ENCODE measurements around the gene DISP3.

The DISP3 gene

DNA sequence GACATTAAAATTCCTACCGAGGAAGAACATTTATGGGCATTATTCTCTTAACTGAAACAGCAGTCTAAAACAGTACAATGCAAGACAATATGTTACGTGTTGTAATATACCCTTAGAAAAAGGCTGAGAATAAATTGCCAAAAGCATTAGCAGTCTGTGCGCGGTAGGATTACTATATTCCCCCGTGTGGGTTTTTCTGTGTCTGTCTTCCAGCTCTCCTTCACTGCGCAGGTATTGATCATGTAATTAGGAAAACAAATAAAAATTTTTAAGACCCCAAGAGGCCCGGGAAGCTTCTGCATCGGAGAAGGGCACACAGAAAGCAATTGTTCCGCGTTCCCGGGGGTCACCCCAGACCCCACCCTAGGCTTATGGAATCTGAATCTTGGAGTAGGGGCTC is 106.4 kb downstream of the DISP3 start:
- Histone ChIP-seq H3K27ac (ENCODE audit: low read depth, low read length) (no peak overlapping the region), H3K9me2 (replicated peaks; ENCODE audit: control insufficient read depth, low read length) (no peaks in the 10 kb centered on the region), H3F3A (ENCODE audit: control insufficient read depth, insufficient read depth) (no peaks in the 10 kb centered on the region), H3K4me2 (ENCODE audit: low read length) (no peak overlapping the region), H3K27me3 (ENCODE audit: control insufficient read depth, low read length) (peaks cover 25% of the 10 kb centered on the region), H3K4me3 (ENCODE audit: low read length) (no peak overlapping the region), H3K9me3 (ENCODE audit: control insufficient read depth, insufficient read depth, low read length) (no peaks in the 10 kb centered on the region), H3K4me1 (ENCODE audit: control insufficient read depth, low read length) (no peaks in the 10 kb centered on the region), H3K36me3 (ENCODE audit: control insufficient read depth, low read length) (no peaks in the 10 kb centered on the region), H3K79me2 (ENCODE audit: control insufficient read depth, low read length) (no peaks in the 10 kb centered on the region), H4K20me1 (ENCODE audit: control insufficient read depth, insufficient read depth, low read depth, low read length) (no peaks in the 10 kb centered on the region)
- no peak for TF ChIP-seq EZH2phosphoT487 (IDR thresholded peaks at IDR 0.05; ENCODE audit: borderline replicate concordance, low read length)
- TF ChIP-seq CTCF (IDR thresholded peaks at IDR 0.05; ENCODE audit: low read depth, low read length, poor library complexity, severe bottlenecking) = no peak

Data from DOHH2 (cell line).